CD14-positive monocyte (primary cell): ENCODE measurements around the gene ANKRD10. TPM values are rescaled to one million over a fixed set of nuclear protein-coding genes. Genes with fewer than 3 reads are reported as not detected.

Experiments
- DNase-seq, 3 donors: peaks; one replicate each; pipeline ENCODE4 v3.0.0-alpha.2; 2011 to 2022
- H2AFZ ChIP-seq: 2 replicates; pipeline ENCODE4 v1.6.0; 2012; ENCODE audit warnings: mild to moderate bottlenecking, low read depth, low read length, inconsistent platforms; ENCODE audit not compliant: insufficient read depth, poor library complexity, severe bottlenecking
- H3K27ac ChIP-seq, 2 donors: 1 replicate in 1 of 2; 2 replicates in 1 of 2; pipeline ENCODE4 v1.5.1; 2012 to 2013; ENCODE audit warnings: low read length in 2 of 2, control low read depth in 1 of 2, inconsistent platforms in 1 of 2, low read depth in 1 of 2, mild to moderate bottlenecking in 1 of 2
- H3K27me3 ChIP-seq, 2 donors: one replicate each; pipeline versions ENCODE4 v1.6.0 to v1.6.1; 2011 to 2013; ENCODE audit warnings: low read length in 2 of 2; ENCODE audit not compliant: control insufficient read depth in 2 of 2, insufficient read depth in 2 of 2
- H3K36me3 ChIP-seq, 2 donors: replicated peaks in 1 of 2; 1 replicate in 1 of 2; 2 replicates in 1 of 2; pipeline versions ENCODE4 v1.5.1 to v1.6.1; 2012 to 2013; ENCODE audit warnings: low read length in 2 of 2, control low read depth in 1 of 2, inconsistent platforms in 1 of 2, mild to moderate bottlenecking in 1 of 2; ENCODE audit not compliant: insufficient read depth in 2 of 2, control insufficient read depth in 1 of 2
- H3K4me1 ChIP-seq, 2 donors: 1 replicate in 1 of 2; 2 replicates in 1 of 2; pipeline versions ENCODE4 v1.5.1 to v1.6.1; 2012 to 2013; ENCODE audit warnings: low read length in 2 of 2, control low read depth in 1 of 2, inconsistent platforms in 1 of 2, mild to moderate bottlenecking in 1 of 2, moderate library complexity in 1 of 2; ENCODE audit not compliant: insufficient read depth in 2 of 2, control insufficient read depth in 1 of 2
- H3K4me2 ChIP-seq: replicated peaks from 2 replicates; pipeline ENCODE3; 2012; ENCODE audit warnings: low read length, moderate library complexity, mild to moderate bottlenecking; ENCODE audit not compliant: poor library complexity, severe bottlenecking; ENCODE audit errors: extremely low read depth
- H3K4me3 ChIP-seq, 3 experiments: fragments of 200-600 bp in 1 of 3; sonication (generic) in 1 of 3; replicated peaks in 1 of 3; 1 replicate in 2 of 3; 2 replicates in 1 of 3; pipeline ENCODE4 v1.5.1; 2011 to 2013; ENCODE audit warnings: low read length in 3 of 3, mild to moderate bottlenecking in 3 of 3, control low read depth in 2 of 3, low read depth in 2 of 3, inconsistent platforms in 1 of 3, moderate library complexity in 1 of 3
- H3K79me2 ChIP-seq: 2 replicates; pipeline ENCODE4 v1.6.0; 2012; ENCODE audit warnings: mild to moderate bottlenecking, control low read depth, inconsistent platforms, low read length, moderate library complexity; ENCODE audit not compliant: insufficient read depth
- H3K9ac ChIP-seq: 2 replicates; pipeline ENCODE4 v1.6.0; 2017; ENCODE audit warnings: low read length, mild to moderate bottlenecking; ENCODE audit not compliant: insufficient read depth, poor library complexity, severe bottlenecking
- H3K9me3 ChIP-seq, 2 donors: replicated peaks in 1 of 2; 1 replicate in 1 of 2; 2 replicates in 1 of 2; pipeline versions ENCODE4 v1.5.1 to v1.6.1; 2012 to 2013; ENCODE audit warnings: low read length in 2 of 2, control low read depth in 1 of 2; ENCODE audit not compliant: control insufficient read depth in 1 of 2, insufficient read depth in 1 of 2
- H4K20me1 ChIP-seq: 2 replicates; pipeline ENCODE4 v1.6.0; 2012; ENCODE audit warnings: mild to moderate bottlenecking, low read length, control low read depth, moderate library complexity; ENCODE audit not compliant: insufficient read depth
- H3K27ac Mint-ChIP-seq, 7 donors: one replicate each; pipeline ENCODE4 v1.8.0; 2020; ENCODE audit warnings: mild to moderate bottlenecking in 7 of 7, mixed read lengths in 7 of 7, moderate library complexity in 6 of 7, inconsistent platforms in 2 of 7
- H3K27me3 Mint-ChIP-seq, 3 donors: one replicate each; pipeline ENCODE4 v1.8.0; 2021 to 2022; ENCODE audit warnings: low read depth in 3 of 3, mild to moderate bottlenecking in 3 of 3, mixed read lengths in 3 of 3, moderate library complexity in 3 of 3, inconsistent platforms in 1 of 3
- H3K36me3 Mint-ChIP-seq, 2 donors: one replicate each; pipeline ENCODE4 v1.8.0; 2020; ENCODE audit warnings: mixed read lengths in 2 of 2, inconsistent platforms in 1 of 2, mild to moderate bottlenecking in 1 of 2
- H3K4me1 Mint-ChIP-seq: one replicate; pipeline ENCODE4 v1.8.0; 2020; ENCODE audit warnings: mild to moderate bottlenecking, mixed read lengths
- H3K4me3 Mint-ChIP-seq, 2 donors: one replicate each; pipeline ENCODE4 v1.8.0; 2020; ENCODE audit warnings: mild to moderate bottlenecking in 2 of 2, mixed read lengths in 2 of 2, moderate library complexity in 1 of 2
- H3K9me3 Mint-ChIP-seq, 7 donors: one replicate each; pipeline ENCODE4 v1.8.0; 2020 to 2022; ENCODE audit warnings: mixed read lengths in 7 of 7, mild to moderate bottlenecking in 6 of 7, moderate library complexity in 6 of 7, inconsistent platforms in 2 of 7
- WGBS: methylation state at CpG from one replicate; pipeline ENCODE4 v1.1.5; 2013; ENCODE audit warnings: missing lambda C conversion rate; ENCODE audit not compliant: insufficient coverage; 5-methylcytosine and 5-hydroxymethylcytosine counted together
- intact Hi-C, 2 donors: fragments of 100-400 bp; cut with micrococcal nuclease; formaldehyde crosslinking; loops; one replicate each; pipeline versions ENCODE4 v1.15.0 to v1.15.1; 2023
- polyA plus RNA-seq, 3 donors: library from polyadenylated mRNA; depleted of rRNA in 1 of 3; unstranded in 2 of 3; stranded (reverse) in 1 of 3; fragments of 300-500 nt in 2 of 3; fragments of >200 nt in 1 of 3; fragmentation: Illumina TruSeq in 2 of 3; gene quantifications; 1 replicate in 2 of 3; 2 replicates in 1 of 3; pipeline ENCODE4 v1.2.3, GENCODE V29; 2012 to 2021
- TF ChIP-seq, protein P1 (sequence below): fragments of 200-600 bp; IDR thresholded peaks from one replicate; pipeline ENCODE4 v1.8.0; 2022; ENCODE audit warnings: antibody characterized with exemption, mild to moderate bottlenecking

The ANKRD10 gene
- polyA plus RNA-seq, 3 donors = 30.5 to 79.9 (median 37.2) TPM

DNA sequence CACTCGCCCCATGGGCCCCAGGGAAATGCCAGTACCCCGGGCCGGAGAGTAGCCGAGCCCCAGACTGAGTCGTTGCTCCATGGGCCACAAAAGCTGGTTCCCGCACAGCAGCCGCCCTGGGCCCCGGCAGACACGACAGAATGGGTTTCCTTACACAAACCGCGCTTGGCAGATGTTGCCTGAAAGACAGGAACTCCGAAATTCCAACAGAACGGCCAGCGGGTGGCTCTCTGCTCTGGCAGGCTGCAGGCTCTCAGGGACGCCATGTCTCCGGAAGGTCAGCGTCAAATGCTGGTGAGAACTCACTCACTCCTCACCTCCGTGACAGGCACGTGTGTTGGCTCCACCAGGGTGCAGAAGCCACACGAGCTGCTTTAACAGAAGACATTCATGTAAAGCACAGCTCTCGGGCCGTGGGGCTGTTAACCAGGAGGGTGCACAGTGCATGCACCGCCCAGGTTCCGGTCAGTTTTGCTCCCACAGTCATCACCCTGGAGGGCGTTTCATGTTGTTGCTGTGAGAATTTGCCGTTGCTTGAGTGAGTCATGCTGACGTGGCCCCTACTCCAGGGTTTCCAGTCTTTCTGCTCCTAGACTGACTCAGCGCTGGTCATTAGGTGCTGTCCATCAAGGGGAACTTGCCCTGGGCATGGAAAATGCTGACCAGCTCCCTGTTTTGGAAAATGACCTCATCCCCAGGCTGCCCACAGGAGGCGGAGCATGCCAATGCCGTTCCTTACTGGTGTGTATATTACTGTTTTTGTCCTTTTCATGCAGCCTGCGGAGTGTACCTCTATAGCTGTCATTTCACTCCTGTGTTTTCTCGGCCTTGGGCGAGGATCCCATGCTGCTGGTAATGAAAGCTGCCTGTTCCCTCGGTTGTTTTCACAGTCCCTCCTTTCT, 44.8 kb downstream of the ANKRD10 start:
- Histone ChIP-seq H4K20me1 (no peaks in the 10 kb centered on the region), H3K79me2 (no peaks in the 10 kb centered on the region), H3K36me3 (no peaks in the 10 kb centered on the region), H3K4me3 (peak overlapping the region in 2 of 3 experiments; percentile 4 to 49), H3K9ac (peak overlapping the region; percentile 21), H3K4me1 (peaks cover 14 to 21% of the 10 kb centered on the region in 2 donors), H3K9me3 (no peaks in the 10 kb centered on the region), H3K27ac (peak overlapping the region in 1 of 2 donors; percentile 14), H3K27me3 (peaks cover 0 to 27% of the 10 kb centered on the region in 2 donors), H3K4me2 (peak overlapping the region; percentile 45), H2AFZ (peak overlapping the region; percentile 50)
- Mint-ChIP-seq H3K4me1 (peaks cover 21% of the 10 kb centered on the region), H3K9me3 (peaks cover 0 to 12% (median 6%) of the 10 kb centered on the region in 7 donors), H3K27ac (peak overlapping the region; percentile 63 to 89 (median 79)), H3K27me3 (peaks cover 27 to 45% (median 34%) of the 10 kb centered on the region in 3 donors), H3K4me3 (peak overlapping the region; percentile 71 to 83), H3K36me3 (no peaks in the 10 kb centered on the region)
- TF ChIP-seq, protein P1, sequence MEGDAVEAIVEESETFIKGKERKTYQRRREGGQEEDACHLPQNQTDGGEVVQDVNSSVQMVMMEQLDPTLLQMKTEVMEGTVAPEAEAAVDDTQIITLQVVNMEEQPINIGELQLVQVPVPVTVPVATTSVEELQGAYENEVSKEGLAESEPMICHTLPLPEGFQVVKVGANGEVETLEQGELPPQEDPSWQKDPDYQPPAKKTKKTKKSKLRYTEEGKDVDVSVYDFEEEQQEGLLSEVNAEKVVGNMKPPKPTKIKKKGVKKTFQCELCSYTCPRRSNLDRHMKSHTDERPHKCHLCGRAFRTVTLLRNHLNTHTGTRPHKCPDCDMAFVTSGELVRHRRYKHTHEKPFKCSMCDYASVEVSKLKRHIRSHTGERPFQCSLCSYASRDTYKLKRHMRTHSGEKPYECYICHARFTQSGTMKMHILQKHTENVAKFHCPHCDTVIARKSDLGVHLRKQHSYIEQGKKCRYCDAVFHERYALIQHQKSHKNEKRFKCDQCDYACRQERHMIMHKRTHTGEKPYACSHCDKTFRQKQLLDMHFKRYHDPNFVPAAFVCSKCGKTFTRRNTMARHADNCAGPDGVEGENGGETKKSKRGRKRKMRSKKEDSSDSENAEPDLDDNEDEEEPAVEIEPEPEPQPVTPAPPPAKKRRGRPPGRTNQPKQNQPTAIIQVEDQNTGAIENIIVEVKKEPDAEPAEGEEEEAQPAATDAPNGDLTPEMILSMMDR = no peak
- peak; percentile 77 to 93 (median 78) for DNase-seq
- intact Hi-C loops = no loop called here
- WGBS = 35% methylated on average over 28 of the region's 34 CpGs

DNA sequence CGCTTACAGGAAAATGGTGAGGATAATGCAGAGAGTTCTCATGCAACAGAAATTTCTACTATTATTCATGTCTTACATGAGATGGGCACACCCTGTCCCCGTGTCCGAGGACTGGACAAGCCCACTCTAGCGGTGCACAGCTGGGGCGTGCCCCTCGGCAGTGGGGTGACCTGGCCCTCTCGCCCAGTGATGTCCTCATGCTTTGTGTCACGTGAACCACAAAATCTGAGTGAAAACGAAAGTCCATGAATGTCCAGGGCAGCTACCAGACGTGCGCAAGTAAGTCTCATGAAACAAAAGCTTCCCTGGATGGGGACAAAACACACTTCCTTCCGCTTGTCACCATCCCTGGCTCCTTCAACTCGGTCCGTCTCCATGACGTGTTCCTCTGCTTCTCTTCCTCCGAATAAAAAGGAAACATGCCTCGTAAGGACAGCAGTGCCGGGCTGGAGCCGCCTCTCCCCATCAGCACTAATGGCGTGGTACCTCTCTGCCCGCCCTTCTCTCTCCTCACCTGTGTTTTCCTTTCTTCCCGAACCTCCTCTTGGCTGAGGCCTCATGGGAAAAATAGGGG, 45.6 kb downstream of the ANKRD10 start:
- H3K27me3 ChIP-seq = peaks cover 0 to 22% of the 10 kb centered on the region in 2 donors

More for the DNA sequence above, 45.6 kb downstream of the ANKRD10 start:
- WGBS = 73% methylated on average over 21 of the region's 22 CpGs
- Histone ChIP-seq H4K20me1 (no peaks in the 10 kb centered on the region), H2AFZ (peak overlapping the region; percentile 50), H3K9ac (peak overlapping the region; percentile 21), H3K4me3 (peak overlapping the region in 2 of 3 experiments; percentile 4 to 49), H3K36me3 (no peaks in the 10 kb centered on the region), H3K4me1 (peaks cover 9 to 14% of the 10 kb centered on the region in 2 donors), H3K27ac (no peak overlapping the region), H3K79me2 (no peaks in the 10 kb centered on the region), H3K4me2 (peak overlapping the region; percentile 45), H3K9me3 (no peaks in the 10 kb centered on the region)
- Mint-ChIP-seq H3K36me3 (no peaks in the 10 kb centered on the region), H3K27me3 (peaks cover 22 to 40% (median 32%) of the 10 kb centered on the region in 3 donors), H3K4me1 (peaks cover 16% of the 10 kb centered on the region), H3K9me3 (peaks cover 0 to 12% (median 6%) of the 10 kb centered on the region in 7 donors), H3K27ac (peak overlapping the region; percentile 12 to 89 (median 66)), H3K4me3 (peak overlapping the region; percentile 71 to 83)
- intact Hi-C loops = no loop called here
- DNase-seq = peak in 2 of 3 donors; percentile 24 to 44
- TF ChIP-seq, protein P1 = no peak
